Cerebellar nuclear complex (tissue), 1 donor: ENCODE measurements around the gene PLPP1.

Experiments used
- DNase-seq, 2 experiments: peaks; one replicate each; lab custom pipeline; 2025; lab: John Stamatoyannopoulos, UW

Gene PLPP1

DNA sequence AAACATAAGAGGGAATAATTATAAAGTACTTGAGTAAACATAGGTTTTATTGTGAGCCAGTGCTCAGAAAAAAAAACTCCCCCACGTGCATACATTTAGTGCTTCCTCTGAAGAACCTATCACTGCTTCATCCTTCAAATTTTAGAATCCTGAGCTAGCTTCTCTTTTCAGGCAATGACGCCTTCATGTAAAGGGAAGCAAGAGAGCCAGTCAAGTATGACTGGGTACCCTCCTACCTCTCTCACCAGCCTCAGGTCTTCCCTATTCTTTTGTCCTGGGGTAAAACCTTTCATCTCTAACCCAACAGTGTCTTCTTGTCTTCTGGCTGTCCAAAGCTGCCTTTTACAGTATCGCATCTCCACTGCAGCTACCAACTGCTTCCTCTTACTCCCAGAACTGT, 32.0 kb downstream of the PLPP1 start:
- DNase-seq: no peak

- DNase-seq: no peak
Measured at GRCh38 chr5:55498457-55498856, 36.3 kb downstream of the PLPP1 start.

GRCh38 chr5:55497712-55498111, 37.1 kb downstream of the PLPP1 start:
- DNase-seq: peak in 1 of 2 experiments; percentile 26

DNA sequence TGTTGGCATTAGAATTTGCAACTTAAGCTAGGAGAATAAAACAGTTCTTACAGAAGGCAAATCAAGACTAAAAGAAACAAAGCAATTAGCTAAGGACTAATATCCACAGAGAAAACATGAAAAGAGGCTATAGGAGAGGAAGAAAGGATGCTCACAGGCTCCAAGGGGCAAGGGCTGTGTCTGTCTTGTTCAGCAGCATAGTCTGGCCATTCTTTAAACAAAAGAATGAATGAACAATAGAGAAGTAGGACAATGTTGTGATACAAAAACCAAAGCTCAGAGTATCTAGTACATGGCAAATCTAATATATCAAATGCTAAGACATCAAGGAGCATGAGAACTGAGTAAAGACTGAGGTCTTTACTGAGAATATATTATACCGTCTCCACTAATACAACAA, 39.5 kb downstream of the PLPP1 start:
- no peak for DNase-seq

GRCh38 chr5:55492449-55492848, 42.3 kb downstream of the PLPP1 start:
- DNase-seq: no peak

DNA sequence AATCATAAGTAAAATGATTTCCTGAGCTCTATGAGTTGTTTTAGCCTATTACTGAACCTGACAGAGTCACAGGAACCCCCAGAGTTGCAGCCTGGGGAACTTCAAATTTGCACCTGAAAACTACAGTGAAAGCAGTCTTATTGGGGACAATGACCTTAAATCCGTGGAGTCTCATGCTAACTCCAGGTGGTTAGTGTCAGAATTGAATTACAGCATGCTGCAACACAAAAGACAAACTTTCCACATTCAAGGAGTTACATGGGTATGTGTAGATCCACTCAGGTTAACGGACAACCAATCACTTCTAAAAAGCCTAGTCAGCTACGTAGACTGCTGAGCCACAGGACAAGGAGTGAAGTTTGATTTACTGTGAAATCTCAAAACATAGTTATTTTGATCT, 49.7 kb downstream of the PLPP1 start:
- DNase-seq: no peak

GRCh38 chr5:55484531-55484930, 50.2 kb downstream of the PLPP1 start:
- DNase-seq: no peak

DNA sequence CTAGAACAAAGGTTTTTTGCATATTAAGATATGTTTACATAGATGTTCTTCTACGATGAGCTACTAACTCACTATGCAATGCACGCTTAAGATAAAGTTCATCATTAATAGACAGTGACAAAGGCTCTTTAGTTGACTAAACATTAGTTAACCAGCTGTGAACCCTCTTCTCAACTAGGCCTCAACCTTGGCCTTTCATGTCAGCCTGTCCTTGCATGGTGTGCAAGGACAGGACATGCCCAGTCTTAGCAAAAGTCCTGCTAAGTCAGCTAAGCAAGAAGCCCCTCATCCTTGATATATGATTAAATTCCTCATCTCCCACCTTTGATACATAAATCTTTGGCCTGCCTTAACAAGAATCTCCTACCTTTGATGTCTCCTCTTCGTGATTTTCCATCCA, 50.9 kb downstream of the PLPP1 start:
- DNase-seq: no peak

DNA sequence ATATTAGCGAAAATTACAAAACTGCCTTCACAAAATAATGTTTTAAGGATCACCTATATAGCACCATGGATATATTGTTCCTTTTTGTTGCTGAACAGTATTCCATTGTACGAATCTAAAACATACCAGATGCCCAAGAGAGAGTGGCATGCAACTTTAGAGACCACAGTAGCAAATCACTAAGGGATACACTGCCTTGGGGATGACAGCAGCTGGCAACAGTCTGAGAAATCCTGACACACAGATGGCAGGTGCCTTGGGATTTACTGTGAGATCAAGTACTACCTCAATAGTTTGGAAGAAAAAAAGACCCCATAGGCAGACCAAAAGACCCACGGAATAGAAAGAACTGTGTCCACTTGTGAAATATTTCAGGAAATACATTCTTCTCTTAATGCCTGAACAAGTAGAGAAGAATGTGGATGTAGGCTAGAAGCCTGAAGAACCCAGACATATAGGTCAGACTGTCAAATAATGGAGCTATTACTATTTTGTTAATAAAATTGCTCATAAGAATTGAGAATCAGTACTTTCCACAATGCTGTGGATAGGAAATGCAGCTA, 53.4 kb downstream of the PLPP1 start:
- no peak for DNase-seq

DNA sequence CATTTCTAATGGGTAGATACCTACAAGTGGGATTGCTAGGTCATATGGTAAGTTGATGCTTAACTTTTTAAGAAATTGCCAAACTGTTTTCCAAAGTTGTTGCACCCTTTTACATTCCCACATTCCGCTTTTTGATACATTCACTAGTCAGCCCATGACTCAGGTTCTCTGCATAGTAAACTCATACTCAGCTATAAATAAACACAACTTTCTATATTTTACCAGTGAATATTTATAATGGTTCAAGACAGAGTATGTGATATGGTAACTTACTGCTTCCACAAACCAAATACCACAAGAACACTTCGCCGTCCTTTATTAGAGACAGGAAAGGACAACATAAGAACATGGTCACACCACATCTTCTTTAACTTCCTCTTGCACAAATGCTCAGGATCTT, 54.0 kb downstream of the PLPP1 start:
- DNase-seq: no peak

- no peak for DNase-seq
Measured at GRCh38 chr5:55472642-55473041, 62.1 kb downstream of the PLPP1 start.

- DNase-seq: no peak
Measured at GRCh38 chr5:55471468-55471867, 63.3 kb downstream of the PLPP1 start.

DNA sequence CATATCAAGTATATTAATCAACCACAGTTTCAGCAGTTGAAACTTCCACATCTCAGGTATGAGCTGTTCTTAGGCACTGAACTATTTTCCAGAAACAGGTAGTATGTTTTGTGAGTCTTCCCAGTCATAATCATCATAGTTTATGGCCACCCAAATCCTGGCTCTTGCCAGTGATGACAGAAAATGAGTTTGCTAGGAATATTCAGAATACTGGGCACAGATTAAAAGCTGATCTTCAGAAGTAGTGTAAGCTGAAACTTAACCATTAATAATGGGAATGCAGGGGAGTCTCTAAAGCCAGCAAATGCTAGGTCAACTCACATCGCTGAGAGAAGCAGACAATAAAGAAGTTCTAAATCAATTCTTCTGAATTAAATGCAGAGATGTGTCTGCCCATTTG, 64.5 kb downstream of the PLPP1 start:
- no peak for DNase-seq

- DNase-seq: no peak
Measured at GRCh38 chr5:55469839-55470238, 64.9 kb downstream of the PLPP1 start.

GRCh38 chr5:55467862-55468551, 66.8 kb downstream of the PLPP1 start:
- DNase-seq: no peak

DNA sequence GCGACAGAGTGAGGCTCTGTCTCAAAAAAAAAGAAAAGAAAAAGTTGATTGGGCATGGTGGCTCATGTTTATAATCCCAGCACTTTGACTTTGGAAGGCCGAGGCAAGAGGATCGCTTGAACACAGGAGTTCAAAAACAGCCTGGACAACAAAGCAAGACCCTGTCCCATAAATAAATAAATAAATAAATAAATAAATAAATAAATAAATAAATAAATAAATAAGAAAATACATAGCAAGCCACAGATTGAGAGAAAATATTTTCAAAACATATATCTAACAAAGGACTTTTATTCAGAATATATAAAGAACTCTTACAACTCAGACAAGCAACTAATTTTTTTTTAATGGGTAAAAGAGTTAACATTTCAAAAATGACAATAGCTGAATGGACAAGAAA, 71.2 kb downstream of the PLPP1 start:
- DNase-seq: no peak

DNA sequence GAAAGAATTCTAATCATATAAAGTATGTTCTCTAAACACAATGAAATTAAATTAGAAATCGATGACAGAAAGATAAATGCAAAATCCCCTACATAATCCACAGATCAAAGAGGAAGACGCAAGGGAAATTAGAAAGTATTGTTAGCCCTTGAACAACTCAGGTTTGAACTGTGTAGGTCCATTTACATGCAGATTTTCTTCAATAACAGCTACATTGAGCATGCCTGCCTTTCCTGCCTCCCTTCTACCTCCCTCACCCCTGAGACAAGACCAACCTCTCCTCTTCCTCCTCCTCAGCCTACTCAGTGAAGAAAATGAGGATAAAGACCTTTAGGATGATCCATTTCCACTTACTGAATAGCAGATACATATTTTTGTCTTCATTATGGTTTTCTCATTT, 75.2 kb downstream of the PLPP1 start:
- DNase-seq: no peak

- DNase-seq: no peak
Measured at GRCh38 chr5:55456216-55456895, 78.4 kb downstream of the PLPP1 start.

- no peak for DNase-seq
Measured at GRCh38 chr5:55454282-55454681, 80.5 kb downstream of the PLPP1 start.

- no peak for DNase-seq
Measured at GRCh38 chr5:55453211-55453610, 81.6 kb downstream of the PLPP1 start.

DNA sequence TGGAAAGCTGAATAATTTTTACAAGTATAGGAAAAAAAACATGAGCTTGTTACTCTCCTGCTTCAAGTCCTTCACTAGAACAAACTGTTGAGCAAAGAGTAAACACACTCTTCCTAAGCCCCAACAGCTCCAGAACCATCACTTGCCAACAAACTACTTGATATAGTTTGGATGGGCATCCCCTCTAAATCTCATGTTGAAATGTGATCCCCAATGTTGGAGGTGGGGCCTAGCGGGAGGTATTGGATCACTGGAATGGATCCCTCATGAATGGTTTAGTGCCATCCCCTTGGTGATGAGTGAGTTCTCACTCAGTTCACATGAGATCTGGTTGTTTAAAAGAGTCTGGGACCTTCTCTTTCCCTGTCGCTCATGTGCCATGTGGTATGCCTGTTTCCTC, 82.8 kb downstream of the PLPP1 start:
- no peak for DNase-seq

GRCh38 chr5:55450050-55450765, 84.6 kb downstream of the PLPP1 start:
- no peak for DNase-seq
